Uterus (tissue), 4 donors: Measurements from ENCODE around the gene TOP3B. TPM values are rescaled to one million over a fixed set of nuclear protein-coding genes. Genes with fewer than 3 reads are reported as not detected.

Experiments
- DNase-seq, 2 donors: peaks; one replicate each; pipeline ENCODE4 v3.0.0-alpha.2; 2019 to 2020
- H3K27ac ChIP-seq, 2 donors: fragments of 200-600 bp; sonication (generic); 1 replicate in 1 of 2; 2 replicates in 1 of 2; pipeline ENCODE4 v1.5.1; 2016 to 2018
- H3K27me3 ChIP-seq, 2 donors: fragments of 200-600 bp; sonication (generic); one replicate each; pipeline ENCODE4 v1.5.1; 2018 to 2019; ENCODE audit warnings: control low read depth in 1 of 2
- H3K36me3 ChIP-seq, 2 donors: fragments of 200-600 bp; sonication (generic); one replicate each; pipeline ENCODE4 v1.5.1; 2019; ENCODE audit warnings: control low read depth in 1 of 2
- H3K4me1 ChIP-seq, 2 donors: fragments of 200-600 bp; sonication (generic); one replicate each; pipeline ENCODE4 v1.5.1; 2018 to 2019; ENCODE audit warnings: control low read depth in 1 of 2
- H3K4me3 ChIP-seq, 2 donors: fragments of 200-600 bp; sonication (generic); 1 replicate in 1 of 2; 2 replicates in 1 of 2; pipeline ENCODE4 v1.5.1; 2018 to 2019; ENCODE audit warnings: mild to moderate bottlenecking in 1 of 2
- H3K9me3 ChIP-seq, 2 donors: fragments of 200-600 bp; sonication (generic); one replicate each; pipeline ENCODE4 v1.5.1; 2019; ENCODE audit warnings: control low read depth in 1 of 2
- CTCF ChIP-seq, 4 experiments: fragments of 200-600 bp in 2 of 4; fragments of 450-650 bp in 2 of 4; sonication (generic) in 2 of 4; IDR thresholded peaks; one replicate each; pipeline ENCODE4 v1.5.1; 2016 to 2019; ENCODE audit warnings: antibody characterized with exemption in 4 of 4, mild to moderate bottlenecking in 2 of 4, moderate library complexity in 1 of 4
- POLR2A ChIP-seq, 2 donors: fragments of 450-650 bp; IDR thresholded peaks; one replicate each; pipeline ENCODE4 v1.6.1; 2016; ENCODE audit warnings: antibody characterized with exemption in 2 of 2, mild to moderate bottlenecking in 1 of 2, moderate library complexity in 1 of 2
- intact Hi-C: fragments of 100-400 bp; cut with DNase I; formaldehyde crosslinking; loops from one replicate; pipeline ENCODE4 v1.15.1; 2023; ENCODE audit warnings: low total_unique reads
- total RNA-seq, 4 donors: library from RNA; depleted of rRNA in 3 of 4; stranded (reverse); fragments of >200 nt in 3 of 4; gene quantifications; one replicate each; pipeline versions ENCODE4 v1.1.0 to v1.2.4, GENCODE V29; 2014 to 2023
- donor health status: DM: yes; HTN: yes; CAD: no.

TOP3B gene
- total RNA-seq, 4 donors from 2014 or later, result 6.2 to 36.4 (median 20.9) TPM

- H3K36me3 ChIP-seq, result no peaks in the 10 kb centered on the region
- TF ChIP-seq POLR2A (IDR thresholded peaks at IDR 0.05) (no peak), CTCF (IDR thresholded peaks at IDR 0.05) (no peak)
- H3K4me1 ChIP-seq, result no peaks in the 10 kb centered on the region
- no peaks in the 10 kb centered on the region for H3K27me3 ChIP-seq
- no peaks in the 10 kb centered on the region for H3K9me3 ChIP-seq
- H3K27ac ChIP-seq, result no peak overlapping the region
- no peak for DNase-seq
- H3K4me3 ChIP-seq, result no peak overlapping the region
- intact Hi-C loops, result no loop called here
Measured at GRCh38 chr22:22018825-22019658, 36.5 kb upstream of the TOP3B start.

GRCh38 chr22:22015631-22016030 lies 33.0 kb upstream of the TOP3B start:
- DNase-seq, result no peak
- no peaks in the 10 kb centered on the region for H3K4me1 ChIP-seq
- H3K27ac ChIP-seq, result no peak overlapping the region
- no peak overlapping the region for H3K4me3 ChIP-seq
- TF ChIP-seq POLR2A (IDR thresholded peaks at IDR 0.05), result no peak
- no peak for TF ChIP-seq CTCF (IDR thresholded peaks at IDR 0.05)
- no peaks in the 10 kb centered on the region for H3K36me3 ChIP-seq
- no peaks in the 10 kb centered on the region for H3K9me3 ChIP-seq
- no peaks in the 10 kb centered on the region for H3K27me3 ChIP-seq
- intact Hi-C loops, result no loop called here

- TF ChIP-seq CTCF (IDR thresholded peaks at IDR 0.05) (no peak), POLR2A (IDR thresholded peaks at IDR 0.05) (no peak)
- DNase-seq, result no peak
- Histone ChIP-seq H3K36me3 (no peaks in the 10 kb centered on the region), H3K9me3 (no peaks in the 10 kb centered on the region), H3K4me1 (no peaks in the 10 kb centered on the region), H3K4me3 (no peak overlapping the region), H3K27ac (no peak overlapping the region), H3K27me3 (no peaks in the 10 kb centered on the region)
- intact Hi-C loops, result no loop called here
Measured at GRCh38 chr22:22014285-22014659, 31.7 kb upstream of the TOP3B start.

GRCh38 chr22:22013559-22014284 lies 31.1 kb upstream of the TOP3B start:
- H3K4me3 ChIP-seq, result no peak overlapping the region
- H3K36me3 ChIP-seq, result no peaks in the 10 kb centered on the region
- no peaks in the 10 kb centered on the region for H3K4me1 ChIP-seq
- H3K27ac ChIP-seq, result no peak overlapping the region
- no peaks in the 10 kb centered on the region for H3K27me3 ChIP-seq
- TF ChIP-seq POLR2A (IDR thresholded peaks at IDR 0.05), result no peak
- no peak for TF ChIP-seq CTCF (IDR thresholded peaks at IDR 0.05)
- H3K9me3 ChIP-seq, result no peaks in the 10 kb centered on the region
- intact Hi-C loops, result no loop called here
- DNase-seq, result no peak

- no peaks in the 10 kb centered on the region for H3K27me3 ChIP-seq
- H3K36me3 ChIP-seq, result no peaks in the 10 kb centered on the region
- H3K27ac ChIP-seq, result no peak overlapping the region
- TF ChIP-seq POLR2A (IDR thresholded peaks at IDR 0.05) (no peak), CTCF (IDR thresholded peaks at IDR 0.05) (no peak)
- no peaks in the 10 kb centered on the region for H3K9me3 ChIP-seq
- intact Hi-C loops, result no loop called here
- no peak for DNase-seq
- H3K4me1 ChIP-seq, result no peaks in the 10 kb centered on the region
- H3K4me3 ChIP-seq, result no peak overlapping the region
Measured at GRCh38 chr22:22011964-22012363, 29.4 kb upstream of the TOP3B start.
